NCI-H526 treated with DMSO at 0.1 percent for 48 hours (cell line): ENCODE results near the gene CALR3.
"Not testable (repeated sequence)": the region's sequence is repeated elsewhere in the genome, so short reads cannot be mapped to it uniquely, and the experiment has no call there.

ENCODE experiments used
- DNase-seq: peaks from one replicate; lab custom pipeline; 2025; lab: John Stamatoyannopoulos, UW

CALR3 gene

GRCh38 chr19:16457195-16457953 lies 38.6 kb downstream of the CALR3 start:
- no peak for DNase-seq

GRCh38 chr19:16456652-16457194 lies 39.2 kb downstream of the CALR3 start:
- no peak for DNase-seq

GRCh38 chr19:16455489-16455888 lies 40.5 kb downstream of the CALR3 start:
- no peak for DNase-seq

- no peak for DNase-seq
Observed at GRCh38 chr19:16454351-16454918, 41.5 kb downstream of the CALR3 start.

GRCh38 chr19:16452325-16452724 lies 43.6 kb downstream of the CALR3 start:
- no peak for DNase-seq

GRCh38 chr19:16449330-16449961 lies 46.5 kb downstream of the CALR3 start:
- DNase-seq, result no peak

- not testable (repeated sequence) for DNase-seq
Observed at GRCh38 chr19:16448872-16449271, 47.1 kb downstream of the CALR3 start.

- no peak for DNase-seq
Observed at GRCh38 chr19:16446724-16447368, 49.1 kb downstream of the CALR3 start.

- peak; percentile 14 for DNase-seq
Observed at GRCh38 chr19:16446108-16446723, 49.8 kb downstream of the CALR3 start.

GRCh38 chr19:16445238-16446107 lies 50.5 kb downstream of the CALR3 start:
- peak; percentile 79 for DNase-seq

GRCh38 chr19:16444269-16444600 lies 51.7 kb downstream of the CALR3 start:
- DNase-seq, result no peak

- no peak for DNase-seq
Observed at GRCh38 chr19:16442386-16443276, 53.3 kb downstream of the CALR3 start.

GRCh38 chr19:16441661-16442162 lies 54.3 kb downstream of the CALR3 start:
- no peak for DNase-seq

GRCh38 chr19:16436780-16437332 lies 59.1 kb downstream of the CALR3 start:
- DNase-seq, result no peak

GRCh38 chr19:16435999-16436650 lies 59.8 kb downstream of the CALR3 start:
- DNase-seq, result no peak

GRCh38 chr19:16435238-16435917 lies 60.6 kb downstream of the CALR3 start:
- DNase-seq, result no peak

- DNase-seq, result no peak
Observed at GRCh38 chr19:16433986-16434385, 62.0 kb downstream of the CALR3 start.

- no peak for DNase-seq
Observed at GRCh38 chr19:16429759-16430091, 66.2 kb downstream of the CALR3 start.
